ENCODE results near the gene WSCD2.

Gene WSCD2

DNA sequence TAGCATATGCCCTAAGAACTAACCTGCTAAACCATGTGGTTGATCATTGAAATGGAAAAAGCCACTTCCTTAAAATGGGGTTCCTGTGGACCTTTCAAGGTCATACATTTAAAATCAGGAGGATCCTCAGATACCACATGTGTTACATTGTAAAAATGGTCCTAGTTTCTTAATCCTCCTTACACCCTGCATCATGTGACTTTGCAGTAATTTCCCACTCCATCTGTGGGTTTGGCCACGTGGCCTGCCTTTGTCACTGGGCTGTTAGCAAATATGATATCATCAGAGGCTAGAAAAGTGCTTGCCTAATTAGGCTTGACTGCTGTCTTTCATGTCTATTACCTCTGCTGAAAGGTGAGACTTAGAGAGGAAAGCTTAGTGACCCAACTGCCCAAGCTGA lies 139.3 kb downstream of the WSCD2 start:
- TF ChIP-seq CTCF (conservative IDR thresholded peaks at IDR 0.05; ENCODE audit: low read length), result no peak
- TF ChIP-seq EZH2phosphoT487 (IDR thresholded peaks at IDR 0.05; ENCODE audit: borderline replicate concordance), result no peak
- Histone ChIP-seq H3K27me3 (ENCODE audit: insufficient read depth, low read length, poor library complexity, severe bottlenecking) (no peaks in the 10 kb centered on the region), H3K36me3 (ENCODE audit: insufficient read depth, low read length) (no peaks in the 10 kb centered on the region)

DNA sequence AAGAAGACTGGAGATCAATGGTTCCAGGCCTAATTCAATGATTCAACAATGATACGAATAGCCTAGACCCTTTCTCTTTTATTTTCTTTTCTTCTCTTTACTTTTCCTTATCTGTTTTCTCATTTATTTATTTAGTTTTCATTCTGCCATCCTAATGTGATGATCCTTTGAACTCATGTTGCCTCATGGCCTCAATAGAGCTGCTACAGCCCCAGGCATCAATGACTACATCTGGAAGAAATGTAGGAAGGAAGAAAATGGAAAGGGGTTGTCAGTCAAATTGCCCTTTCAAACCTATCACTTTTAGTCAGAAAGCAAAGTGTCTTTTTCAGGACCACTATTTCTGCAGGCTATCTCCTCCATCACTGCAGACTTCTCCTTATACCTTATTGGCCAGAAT lies 140.1 kb downstream of the WSCD2 start:
- TF ChIP-seq CTCF (conservative IDR thresholded peaks at IDR 0.05; ENCODE audit: low read length), result no peak
- no peak for TF ChIP-seq EZH2phosphoT487 (IDR thresholded peaks at IDR 0.05; ENCODE audit: borderline replicate concordance)
- H3K79me2 ChIP-seq (ENCODE audit: insufficient read depth, low read length), result no peaks in the 10 kb centered on the region
- H3K9me2 ChIP-seq (replicated peaks; ENCODE audit: low read depth, low read length), result no peaks in the 10 kb centered on the region
- no peaks in the 10 kb centered on the region for H3K4me1 ChIP-seq (ENCODE audit: insufficient read depth, low read length, poor library complexity, severe bottlenecking)
- H3K9me3 ChIP-seq (ENCODE audit: insufficient read depth, low read depth, low read length), result no peaks in the 10 kb centered on the region
- H4K20me1 ChIP-seq (ENCODE audit: insufficient read depth, low read length, poor library complexity, severe bottlenecking), result no peaks in the 10 kb centered on the region
- no peak overlapping the region for H3K9ac ChIP-seq (ENCODE audit: low read depth, low read length, poor library complexity, severe bottlenecking)
- no peaks in the 10 kb centered on the region for H3K27me3 ChIP-seq (ENCODE audit: insufficient read depth, low read length, poor library complexity, severe bottlenecking)
- no peaks in the 10 kb centered on the region for H3K36me3 ChIP-seq (ENCODE audit: insufficient read depth, low read length)
- H2AFZ ChIP-seq (ENCODE audit: low read length), result no peak overlapping the region
- H3K4me2 ChIP-seq (ENCODE audit: low read depth, low read length, poor library complexity, severe bottlenecking), result no peak overlapping the region
- no peaks in the 10 kb centered on the region for H3F3A ChIP-seq (ENCODE audit: low read depth)
- no peak overlapping the region for H3K4me3 ChIP-seq (ENCODE audit: low read length, poor library complexity, severe bottlenecking)

More for the DNA sequence above, 139.3 kb downstream of the WSCD2 start:
- H3F3A ChIP-seq (ENCODE audit: low read depth), result no peaks in the 10 kb centered on the region
- H4K20me1 ChIP-seq (ENCODE audit: insufficient read depth, low read length, poor library complexity, severe bottlenecking), result no peaks in the 10 kb centered on the region
- H2AFZ ChIP-seq (ENCODE audit: low read length), result no peak overlapping the region
- H3K4me2 ChIP-seq (ENCODE audit: low read depth, low read length, poor library complexity, severe bottlenecking), result no peak overlapping the region
- H3K9me3 ChIP-seq (ENCODE audit: insufficient read depth, low read depth, low read length), result no peaks in the 10 kb centered on the region
- no peak overlapping the region for H3K9ac ChIP-seq (ENCODE audit: low read depth, low read length, poor library complexity, severe bottlenecking)
- no peaks in the 10 kb centered on the region for H3K4me1 ChIP-seq (ENCODE audit: insufficient read depth, low read length, poor library complexity, severe bottlenecking)
- H3K79me2 ChIP-seq (ENCODE audit: insufficient read depth, low read length), result no peaks in the 10 kb centered on the region
- no peak overlapping the region for H3K4me3 ChIP-seq (ENCODE audit: low read length, poor library complexity, severe bottlenecking)
- no peaks in the 10 kb centered on the region for H3K9me2 ChIP-seq (replicated peaks; ENCODE audit: low read depth, low read length)

DNA sequence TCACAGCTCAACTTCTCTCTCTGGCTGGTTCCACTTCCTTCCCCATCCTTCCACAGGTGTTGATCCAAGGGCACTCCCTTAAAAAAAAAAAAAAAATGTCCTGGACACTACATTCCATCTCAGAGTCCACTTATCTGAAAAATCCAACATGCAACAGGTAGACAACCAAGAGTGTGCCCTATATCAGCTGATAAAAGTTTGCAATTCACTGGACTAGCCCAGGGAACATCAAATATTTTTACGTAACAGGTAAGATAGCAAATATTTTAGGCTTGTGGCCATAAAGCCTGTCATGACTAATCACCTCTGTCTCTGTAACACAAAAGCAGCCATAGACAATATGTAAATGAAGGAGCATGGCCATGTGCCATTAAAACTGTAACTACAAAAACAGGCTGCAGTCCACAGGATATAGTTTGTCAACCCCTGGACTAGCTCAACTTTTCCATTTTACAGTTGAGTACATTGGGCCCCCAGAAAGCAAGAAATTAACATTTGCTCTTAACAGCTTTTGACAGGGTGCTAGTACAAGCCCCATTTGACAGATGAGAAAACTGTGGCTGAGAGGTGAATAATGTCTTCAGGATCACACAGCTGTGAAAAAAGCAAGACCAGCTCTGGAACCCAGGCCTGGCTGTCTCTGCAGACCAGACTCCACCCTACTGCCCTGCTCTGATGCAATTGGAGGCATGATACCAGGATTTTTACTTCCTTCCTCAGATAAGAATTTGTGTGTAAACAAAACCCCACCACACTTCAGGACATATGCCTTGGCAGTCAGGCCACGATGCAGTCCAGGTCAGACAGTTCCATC lies 141.2 kb downstream of the WSCD2 start:
- no peak for TF ChIP-seq EZH2phosphoT487 (IDR thresholded peaks at IDR 0.05; ENCODE audit: borderline replicate concordance)
- no peak for TF ChIP-seq CTCF (conservative IDR thresholded peaks at IDR 0.05; ENCODE audit: low read length)
- H3K4me1 ChIP-seq (ENCODE audit: insufficient read depth, low read length, poor library complexity, severe bottlenecking), result no peaks in the 10 kb centered on the region
- no peaks in the 10 kb centered on the region for H3K27me3 ChIP-seq (ENCODE audit: insufficient read depth, low read length, poor library complexity, severe bottlenecking)
- H3K4me2 ChIP-seq (ENCODE audit: low read depth, low read length, poor library complexity, severe bottlenecking), result no peak overlapping the region
- no peaks in the 10 kb centered on the region for H3K36me3 ChIP-seq (ENCODE audit: insufficient read depth, low read length)
- H3K9ac ChIP-seq (ENCODE audit: low read depth, low read length, poor library complexity, severe bottlenecking), result no peak overlapping the region
- H3K9me2 ChIP-seq (replicated peaks; ENCODE audit: low read depth, low read length), result no peaks in the 10 kb centered on the region
- H3K9me3 ChIP-seq (ENCODE audit: insufficient read depth, low read depth, low read length), result no peaks in the 10 kb centered on the region
- H3K79me2 ChIP-seq (ENCODE audit: insufficient read depth, low read length), result no peaks in the 10 kb centered on the region
- H3F3A ChIP-seq (ENCODE audit: low read depth), result no peaks in the 10 kb centered on the region
- no peaks in the 10 kb centered on the region for H4K20me1 ChIP-seq (ENCODE audit: insufficient read depth, low read length, poor library complexity, severe bottlenecking)
- no peak overlapping the region for H3K4me3 ChIP-seq (ENCODE audit: low read length, poor library complexity, severe bottlenecking)
- H2AFZ ChIP-seq (ENCODE audit: low read length), result no peak overlapping the region

All from Loucy (cell line).